SU-DHL-6 (cell line): Measurements from ENCODE around the gene ATAD3C.
A peak's percentile ranks its signal among the peaks of the same experiment; 100 is the strongest.

Experiments
- CTCF ChIP-seq: fragments of 200-600 bp; sonication (generic); IDR thresholded peaks from one replicate; pipeline ENCODE4 v1.5.1; 2017; ENCODE audit warnings: antibody characterized with exemption, mild to moderate bottlenecking, low read length, moderate library complexity; ENCODE audit not compliant: insufficient read depth, poor library complexity, severe bottlenecking
- EZH2phosphoT487 ChIP-seq: fragments of 200-600 bp; sonication (generic), shearing (Covaris generic); conservative IDR thresholded peaks from 2 replicates; pipeline ENCODE4 v1.6.1; 2018; ENCODE audit warnings: mild to moderate bottlenecking, antibody characterized with exemption, low read length, moderate library complexity, mixed read lengths

- TF ChIP-seq CTCF (peak; percentile 80), EZH2phosphoT487 (no peak)
These were observed 8.2 kb upstream of the ATAD3C start for GRCh38 chr1:1441002-1441888.
